ENCODE data around the gene MBTD1. TPM values are rescaled to one million over a fixed set of nuclear protein-coding genes. Genes with fewer than 3 reads are reported as not detected.
"Not testable (repeated sequence)": the region's sequence is repeated elsewhere in the genome, so short reads cannot be mapped to it uniquely, and the experiment has no call there.

MBTD1 gene
- polyA plus RNA-seq, 2 of the 4 experiments (the other 2 are of a cell fraction) = 8.1 to 13.4 TPM

- H3K9me3 ChIP-seq; H3K4me3 ChIP-seq; CTCF ChIA-PET; FAIRE-seq; ATAC-seq; H3K27ac ChIP-seq; POLR2A ChIA-PET; H3K4me2 ChIP-seq; DNase-seq (ENCODE audit: low read depth in 1 of 2, low spot score in 1 of 2); H3K4me1 ChIP-seq: not testable (repeated sequence)
- WGBS (ENCODE audit: missing lambda C conversion rate) = 98% methylated on average over 2 of the region's 2 CpGs
These were observed 34.5 kb upstream of the MBTD1 start for GRCh38 chr17:51294338-51294737.

GRCh38 chr17:51289696-51290111, 29.9 kb upstream of the MBTD1 start:
- Histone ChIP-seq H3K4me3 (no peak overlapping the region), H3K9me3 (no peaks in the 10 kb centered on the region; the same call in 2 of the 3 replicates), H3K27ac (no peak overlapping the region), H3K4me2 (no peak overlapping the region), H3K4me1 (no peaks in the 10 kb centered on the region)
- ChIA-PET CTCF (interaction anchor here (1.1 to 5.8 kb wide), 2 partner anchors 9 to 14 kb away, joined by 3 to 35 read pairs; no protein-coding TSS in a partner anchor), POLR2A (no interaction called here)
- no peak for ATAC-seq
- no peak for DNase-seq (ENCODE audit: low read depth in 1 of 2, low spot score in 1 of 2)
- no peak for FAIRE-seq
- TF ChIP-seq ESRRA (IDR thresholded peaks at IDR 0.05; ENCODE audit: borderline replicate concordance, low read length) = no peak
- WGBS (ENCODE audit: missing lambda C conversion rate) = 94% methylated on average over 2 of the region's 2 CpGs

- DNase-seq (ENCODE audit: low read depth in 1 of 2, low spot score in 1 of 2) = no peak
- no peak for ATAC-seq
- 93% methylated on average over 1 of the region's 1 CpG for WGBS (ENCODE audit: missing lambda C conversion rate)
- H3K4me2 ChIP-seq = no peak overlapping the region
- ChIA-PET POLR2A (no interaction called here), CTCF (interaction anchor here (1.6 to 5.8 kb wide), 2 partner anchors 8 to 11 kb away, joined by 6 to 35 read pairs; no protein-coding TSS in a partner anchor)
- TF ChIP-seq ATOH8 (CRISPR knock-in tag; IDR thresholded peaks at IDR 0.05; ENCODE audit: low read depth) = no peak
- H3K4me3 ChIP-seq = no peak overlapping the region
- no peak for FAIRE-seq
- no peaks in the 10 kb centered on the region for H3K9me3 ChIP-seq
- no peaks in the 10 kb centered on the region for H3K4me1 ChIP-seq
- H3K27ac ChIP-seq = no peak overlapping the region
These were observed 27.6 kb upstream of the MBTD1 start for GRCh38 chr17:51287412-51287811.

GRCh38 chr17:51279183-51279582, 19.3 kb upstream of the MBTD1 start:
- ChIA-PET CTCF (interaction anchor here (0.6 to 2.6 kb wide), 4 partner anchors 9 to 399 kb away, joined by 4 to 13 read pairs (median 6); no protein-coding TSS in a partner anchor), POLR2A (no interaction called here)
- no peaks in the 10 kb centered on the region for H3K4me1 ChIP-seq
- no peak overlapping the region for H3K4me3 ChIP-seq
- no peak for ATAC-seq
- no peak for FAIRE-seq
- H3K27ac ChIP-seq = no peak overlapping the region
- TF ChIP-seq CEBPB (IDR thresholded peaks at IDR 0.05) (no peak), EP300 (IDR thresholded peaks at IDR 0.05) (no peak), FOSB (CRISPR knock-in tag; IDR thresholded peaks at IDR 0.05) (no peak), FOSL2 (IDR thresholded peaks at IDR 0.05) (no peak), FOSL2 (CRISPR knock-in tag; IDR thresholded peaks at IDR 0.05) (no peak), CHD4 (IDR thresholded peaks at IDR 0.05; ENCODE audit: borderline replicate concordance) (no peak), ZNF302 (CRISPR knock-in tag; IDR thresholded peaks at IDR 0.05) (no peak), CBX8 (IDR thresholded peaks at IDR 0.05) (no peak), SMC3 (IDR thresholded peaks at IDR 0.05) (no peak), REST (IDR thresholded peaks at IDR 0.05) (no peak), TP53 (CRISPR knock-in tag; IDR thresholded peaks at IDR 0.05) (no peak), HOXB5 (CRISPR knock-in tag; IDR thresholded peaks at IDR 0.05) (no peak), SREBF2 (IDR thresholded peaks at IDR 0.05) (no peak), RCOR1 (IDR thresholded peaks at IDR 0.05; ENCODE audit: low read depth, low read length) (no peak), NPAS2 (CRISPR knock-in tag; IDR thresholded peaks at IDR 0.05; ENCODE audit: borderline replicate concordance) (no peak), HEYL (CRISPR knock-in tag; IDR thresholded peaks at IDR 0.05) (no peak), ZSCAN20 (CRISPR knock-in tag; IDR thresholded peaks at IDR 0.05) (no peak), RFX5 (IDR thresholded peaks at IDR 0.05) (no peak)
- no peaks in the 10 kb centered on the region for H3K9me3 ChIP-seq
- H3K4me2 ChIP-seq = no peak overlapping the region
- no peak for DNase-seq (ENCODE audit: low read depth in 1 of 2, low spot score in 1 of 2)
